ENCODE results near the gene LAGE3.

The LAGE3 gene

DNA sequence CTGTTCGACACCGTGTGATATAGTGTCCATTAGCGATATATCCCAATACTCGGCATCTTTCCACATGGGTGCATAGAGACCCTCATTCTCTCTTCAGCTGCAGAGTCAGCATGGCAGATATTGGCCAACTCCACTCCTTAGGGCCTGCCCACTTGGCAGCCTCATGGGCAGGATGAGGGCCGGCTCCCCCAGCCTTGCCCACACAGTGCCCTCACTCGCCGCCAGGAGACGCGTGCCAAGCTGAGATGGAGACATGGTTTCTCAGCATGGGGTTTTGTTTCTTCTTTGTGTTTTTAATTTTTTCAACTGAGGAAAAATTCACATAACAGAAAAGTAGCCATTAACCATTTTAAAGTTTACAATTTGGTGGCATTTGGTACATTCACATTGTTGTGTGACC is 26.3 kb downstream of the LAGE3 start:
- no peak for DNase-seq

DNA sequence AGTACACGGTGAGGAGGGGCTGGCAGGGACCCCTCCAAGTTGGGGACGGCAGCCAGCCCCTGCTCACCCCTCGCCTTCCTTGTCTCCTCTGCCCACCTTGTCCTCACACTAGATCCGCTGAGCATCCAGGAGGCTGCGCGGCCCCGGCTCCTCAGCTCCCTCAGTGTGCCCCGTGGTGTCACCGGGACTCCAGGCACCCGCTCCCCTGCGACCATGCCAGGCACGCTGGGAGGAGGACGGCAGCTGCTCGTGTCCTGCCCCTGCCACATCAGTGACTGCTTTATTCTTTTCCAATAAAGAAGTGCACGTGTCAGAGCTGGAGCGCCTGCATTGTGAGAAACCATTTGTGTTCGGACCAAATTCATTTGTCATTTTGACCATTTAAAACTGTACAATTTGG is 28.8 kb downstream of the LAGE3 start:
- no peak for DNase-seq

DNA sequence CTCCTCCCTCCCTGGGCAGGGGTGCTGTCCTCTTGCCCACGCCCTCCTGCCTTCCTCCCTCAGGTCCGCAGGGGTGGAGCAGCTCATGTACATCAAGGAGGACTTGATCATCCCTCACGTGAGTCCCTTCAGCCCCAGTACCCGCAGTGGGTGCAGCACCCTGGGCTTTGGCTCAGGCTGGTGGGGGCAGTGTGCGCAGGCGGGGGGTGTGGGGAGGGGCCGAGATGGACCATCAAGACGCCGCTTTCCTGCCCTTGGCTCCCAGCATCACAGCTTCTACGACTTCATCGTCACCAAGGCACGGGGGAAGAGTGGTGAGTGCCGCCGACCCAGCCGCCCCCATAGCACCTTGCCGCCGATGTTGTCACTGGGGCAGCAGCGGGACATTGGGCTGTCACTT is 29.5 kb downstream of the LAGE3 start:
- no peak for DNase-seq

DNA sequence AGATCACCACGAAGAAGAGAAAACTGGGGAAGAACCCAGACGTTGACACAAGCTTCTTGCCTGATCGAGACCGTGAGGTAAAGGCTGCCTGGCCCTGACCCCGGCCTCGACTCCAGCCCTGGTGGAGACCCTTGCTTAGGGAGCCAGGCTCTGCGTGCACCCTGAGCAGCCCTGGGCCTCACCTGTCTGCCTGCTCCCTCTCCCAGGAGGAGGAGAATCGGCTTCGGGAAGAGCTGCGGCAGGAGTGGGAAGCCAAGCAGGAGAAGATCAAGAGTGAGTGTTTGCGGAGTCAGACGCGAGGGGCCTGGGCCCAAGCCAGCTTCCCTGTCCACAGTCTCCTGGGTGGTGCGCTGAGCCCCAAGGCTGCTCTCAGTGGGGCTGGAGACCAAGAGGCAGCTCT is 30.6 kb downstream of the LAGE3 start:
- no peak for DNase-seq

DNA sequence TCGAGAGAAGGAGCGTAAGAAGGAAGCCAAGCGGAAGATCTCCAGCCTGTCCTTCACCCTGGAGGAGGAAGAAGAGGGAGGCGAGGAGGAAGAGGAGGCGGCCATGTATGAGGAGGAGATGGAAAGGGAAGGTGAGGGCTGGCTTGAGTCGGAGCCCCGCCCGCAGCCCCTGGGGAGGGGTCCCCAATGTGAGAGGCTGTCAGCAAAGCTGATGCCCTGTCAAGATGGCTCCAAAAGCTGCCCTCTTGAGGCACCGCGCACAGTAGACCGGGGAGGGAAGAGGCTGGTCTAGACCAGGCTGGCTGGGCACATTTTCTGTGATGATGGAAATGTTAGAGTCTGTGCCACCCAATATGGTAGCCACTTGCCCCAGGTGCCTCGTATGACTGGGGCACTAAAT is 32.7 kb downstream of the LAGE3 start:
- no peak for DNase-seq

DNA sequence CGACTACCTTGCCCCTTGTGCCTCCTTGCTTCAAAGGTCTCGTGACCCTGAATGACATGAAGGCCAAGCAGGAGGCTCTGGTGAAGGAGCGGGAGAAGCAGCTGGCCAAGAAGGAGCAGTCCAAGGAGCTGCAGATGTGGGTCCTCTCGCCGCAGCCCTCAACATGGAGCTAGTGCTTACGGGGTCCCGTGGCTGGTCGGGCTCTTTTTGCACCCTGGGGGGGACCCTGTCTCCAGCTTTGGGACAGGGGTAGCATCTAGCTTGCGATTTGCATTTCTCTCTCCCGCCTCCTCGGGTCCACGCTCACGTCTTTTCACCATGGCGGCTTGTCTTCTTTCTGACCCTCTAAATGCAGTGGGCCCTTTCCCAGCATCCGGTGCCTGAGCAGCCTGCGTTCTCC is 33.3 kb downstream of the LAGE3 start:
- DNase-seq = no peak

DNA sequence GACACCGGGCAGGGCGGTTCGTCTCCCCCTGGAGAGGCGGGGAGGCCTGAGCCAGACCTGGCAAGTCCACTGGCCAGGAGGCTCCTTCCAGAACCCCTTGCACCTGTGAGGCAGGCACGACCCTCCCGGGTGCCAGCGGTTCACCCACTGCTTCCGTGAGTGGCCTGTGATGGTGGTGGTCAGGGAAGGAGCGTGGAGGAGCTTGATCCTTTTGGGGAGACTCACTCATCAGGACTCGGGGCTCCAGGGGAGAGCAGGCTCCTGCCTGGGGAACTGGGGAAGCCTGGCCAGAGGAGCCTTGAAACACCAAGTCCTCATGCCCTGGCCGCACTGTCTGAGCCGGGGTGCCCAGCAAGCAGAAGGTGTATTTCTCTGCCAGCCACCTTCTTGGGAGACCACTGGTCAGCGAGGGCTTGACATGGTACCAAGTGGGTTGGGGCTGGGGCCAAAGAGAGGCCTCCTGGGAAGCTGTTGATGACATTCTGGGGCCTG is 34.3 kb downstream of the LAGE3 start:
- no peak for DNase-seq

DNA sequence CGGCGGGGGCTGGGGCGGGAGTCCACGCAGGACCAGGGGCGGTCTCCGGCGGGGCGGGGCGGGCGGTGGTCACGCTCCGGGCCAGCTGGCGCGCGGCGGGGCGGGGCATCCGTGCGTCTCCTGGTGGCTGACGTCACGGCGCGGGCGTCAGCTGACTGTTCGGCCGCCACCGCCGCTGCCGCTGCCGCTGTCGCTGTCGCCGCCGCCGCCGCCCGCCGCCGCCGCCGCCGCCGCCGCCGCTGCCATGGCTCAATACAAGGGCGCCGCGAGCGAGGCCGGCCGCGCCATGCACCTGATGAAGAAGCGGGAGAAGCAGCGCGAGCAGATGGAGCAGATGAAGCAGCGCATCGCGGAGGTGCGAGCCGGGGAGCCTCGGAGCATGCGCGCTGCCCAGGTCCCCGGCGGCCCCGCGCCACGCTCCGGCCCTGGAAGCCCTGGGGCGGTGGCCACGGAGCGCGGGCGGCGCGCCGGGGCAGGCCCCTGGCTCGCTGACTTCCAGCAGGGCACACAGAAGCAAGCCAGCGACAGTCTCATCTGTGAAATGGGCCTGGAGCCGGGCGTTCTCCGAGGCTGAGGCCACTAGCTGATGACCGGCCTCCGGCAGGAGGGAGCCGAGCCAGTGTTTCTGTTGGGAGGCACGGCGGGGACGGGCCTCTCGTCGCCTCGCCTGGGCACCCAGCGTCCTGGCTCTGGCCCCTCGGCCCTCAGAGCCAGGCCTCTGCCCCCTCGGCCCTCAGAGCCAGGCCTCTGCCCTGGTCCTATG is 34.9 kb downstream of the LAGE3 start, which contains the start of gene FAM50A:
Gene FAM50A, plus strand, starts transcription at position 150 of the 763 bp plus-strand sequence. Its CDS starts 95 bp downstream, at position 245.
- no peak for DNase-seq

DNA sequence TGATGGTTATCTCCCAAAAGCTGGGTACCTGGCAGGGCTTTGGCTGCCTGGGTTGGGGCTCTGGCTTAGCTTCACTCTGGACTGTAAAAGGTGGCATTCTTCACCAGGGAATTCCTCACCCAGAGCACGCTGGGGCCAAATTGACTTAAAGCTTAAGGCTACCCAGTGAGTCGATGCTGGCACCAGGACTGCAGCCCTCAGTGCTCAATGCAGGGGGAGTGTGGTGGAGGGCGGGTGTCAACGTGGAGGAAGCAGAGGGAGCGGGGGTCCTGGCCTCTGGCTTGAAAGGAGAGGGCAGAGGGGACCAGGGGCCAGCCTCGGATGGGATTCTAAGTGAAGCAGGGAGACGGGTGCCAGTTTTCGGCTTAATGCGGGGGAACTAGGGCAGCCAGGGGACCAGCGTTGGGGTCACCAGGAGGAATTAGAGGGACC is 35.6 kb downstream of the LAGE3 start:
- no peak for DNase-seq

DNA sequence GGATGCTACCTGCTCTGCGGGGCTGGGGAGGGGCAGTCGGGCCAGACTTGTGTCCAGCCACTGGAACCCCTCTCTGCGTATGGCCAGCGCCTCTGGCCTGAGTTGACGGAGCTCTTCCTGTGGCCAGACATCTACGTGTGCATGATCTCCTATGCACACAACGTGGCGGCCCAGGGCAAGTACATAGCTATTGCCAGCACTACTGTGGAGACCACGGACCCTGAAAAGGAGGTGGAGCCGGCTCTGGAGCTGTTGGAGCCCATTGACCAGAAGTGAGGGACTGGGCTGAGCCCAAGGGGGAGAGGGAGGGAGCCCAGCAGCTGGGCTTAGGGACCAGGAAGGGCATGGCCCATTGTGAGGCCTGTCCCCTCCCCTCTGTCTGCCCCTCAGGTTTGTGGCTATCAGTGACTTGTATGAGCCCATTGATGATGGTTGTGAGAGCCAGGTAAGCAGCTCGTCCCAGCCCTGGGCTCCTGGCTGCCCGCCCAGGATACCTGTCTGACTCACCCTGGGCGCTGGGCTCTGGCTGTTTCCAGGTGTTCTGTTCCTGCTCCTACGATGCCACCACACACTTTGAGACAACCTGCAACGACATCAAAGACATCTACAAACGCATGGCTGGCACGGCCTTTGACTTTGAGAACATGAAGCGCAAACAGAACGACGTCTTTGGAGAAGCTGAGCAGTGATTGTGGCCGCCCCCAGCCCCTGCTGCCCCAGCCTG is 36.9 kb downstream of the LAGE3 start:
- no peak for DNase-seq

DNA sequence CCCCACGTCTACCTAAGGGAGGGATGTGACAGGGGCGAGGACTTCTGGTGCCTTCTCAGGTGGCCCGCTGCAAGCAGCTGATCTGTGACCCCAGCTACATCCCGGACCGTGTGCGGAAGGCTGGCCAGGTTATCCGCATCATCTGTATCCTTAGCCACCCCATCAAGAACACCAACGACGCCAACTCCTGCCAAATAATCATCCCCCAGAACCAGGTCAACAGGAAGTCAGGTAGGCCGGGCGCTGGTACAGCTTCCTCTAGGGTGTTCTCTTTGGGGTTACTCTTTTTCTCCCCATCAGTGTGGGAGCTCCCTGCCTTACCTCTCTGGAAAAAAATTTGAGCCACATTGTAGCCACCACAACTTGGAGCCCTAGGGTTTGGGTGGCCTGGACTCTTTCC is 37.5 kb downstream of the LAGE3 start:
- DNase-seq = no peak

DNA sequence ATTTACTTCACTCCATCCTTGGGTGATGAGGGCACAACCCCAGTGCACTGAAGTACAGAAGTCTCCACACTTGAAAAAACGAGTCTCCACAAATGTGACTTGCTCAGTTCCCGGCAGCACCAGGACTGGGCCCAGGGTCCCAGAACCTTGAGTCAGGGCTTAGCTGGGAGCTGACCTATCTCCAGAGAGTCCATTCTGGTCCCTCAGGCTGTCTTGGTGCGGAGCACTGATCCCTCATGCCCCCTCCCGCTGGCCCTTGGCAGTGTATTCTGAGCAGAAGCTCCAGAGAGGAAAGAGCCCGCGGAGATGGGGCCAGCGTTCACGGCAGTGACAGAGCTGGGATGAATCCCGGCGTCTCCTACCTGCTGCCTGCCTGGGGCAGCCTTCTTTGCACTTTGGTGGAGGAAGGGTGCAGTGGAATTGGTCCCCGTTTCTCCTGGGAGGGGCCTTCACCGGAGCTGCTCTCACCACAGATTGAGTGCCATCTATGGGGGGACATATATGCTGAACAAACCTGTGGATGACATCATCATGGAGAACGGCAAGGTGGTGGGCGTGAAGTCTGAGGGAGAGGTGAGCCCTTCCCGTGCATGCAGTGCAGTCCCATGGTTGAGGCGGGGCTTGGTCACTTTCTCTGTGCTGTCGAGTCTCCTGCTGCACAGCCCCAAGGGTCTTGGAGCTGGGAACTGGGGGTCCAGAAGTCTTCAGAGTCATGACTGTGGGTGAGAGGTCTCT is 38.3 kb downstream of the LAGE3 start:
- no peak for DNase-seq

DNA sequence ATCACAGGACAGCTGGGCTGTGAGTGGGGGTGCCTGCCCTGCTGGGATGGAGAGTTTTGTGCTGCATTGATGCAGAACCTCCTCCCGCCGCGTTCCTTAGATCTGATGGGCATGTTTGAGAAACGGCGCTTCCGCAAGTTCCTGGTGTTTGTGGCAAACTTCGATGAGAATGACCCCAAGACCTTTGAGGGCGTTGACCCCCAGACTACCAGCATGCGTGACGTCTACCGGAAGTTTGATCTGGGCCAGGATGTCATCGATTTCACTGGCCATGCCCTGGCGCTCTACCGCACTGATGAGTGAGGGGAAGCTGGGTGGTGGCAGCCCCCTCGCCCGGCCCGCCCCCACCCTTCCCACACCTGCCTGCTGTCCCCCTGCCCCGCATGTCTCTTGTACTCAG is 39.2 kb downstream of the LAGE3 start:
- DNase-seq = no peak

DNA sequence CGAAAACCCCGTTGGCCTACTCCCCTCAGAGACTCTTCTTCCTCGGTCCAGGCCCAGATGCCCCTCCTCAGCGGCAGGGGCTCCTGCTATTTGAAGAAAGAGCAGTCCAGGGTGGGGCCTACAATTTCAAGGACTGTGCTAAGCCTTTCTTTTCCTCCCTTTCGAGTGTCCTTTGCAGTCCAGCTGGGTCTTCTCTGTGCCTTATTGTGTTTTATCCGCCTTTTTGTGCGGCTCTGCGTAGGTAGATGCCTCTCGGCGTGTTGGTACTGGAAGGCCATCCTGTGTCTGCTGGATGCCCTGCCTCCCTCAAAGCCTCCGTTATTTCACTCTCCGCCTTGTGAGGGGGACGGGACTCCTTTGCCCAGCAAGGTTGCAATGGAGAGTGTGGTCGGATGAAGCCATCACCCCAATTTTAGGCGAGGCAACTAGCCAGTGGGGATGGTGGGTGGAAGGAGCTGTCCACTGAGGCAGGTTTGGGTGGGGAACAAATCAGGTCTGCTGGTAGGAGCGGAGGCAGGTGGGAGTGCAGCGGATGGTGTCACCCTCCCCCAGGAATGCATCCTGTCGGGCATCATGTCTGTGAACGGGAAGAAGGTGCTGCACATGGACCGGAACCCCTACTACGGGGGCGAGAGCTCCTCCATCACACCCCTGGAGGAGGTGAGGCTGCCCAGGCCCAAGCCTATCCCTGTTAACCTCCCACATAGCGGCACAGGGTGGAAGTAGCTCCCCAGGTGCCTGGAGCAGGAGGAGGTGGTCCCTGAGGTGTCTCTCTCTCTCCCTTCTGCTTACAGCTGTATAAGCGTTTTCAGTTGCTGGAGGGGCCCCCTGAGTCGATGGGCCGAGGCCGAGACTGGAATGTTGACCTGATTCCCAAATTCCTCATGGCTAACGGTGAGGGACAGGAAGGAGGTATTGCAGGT is 40.8 kb downstream of the LAGE3 start:
- DNase-seq = no peak

DNA sequence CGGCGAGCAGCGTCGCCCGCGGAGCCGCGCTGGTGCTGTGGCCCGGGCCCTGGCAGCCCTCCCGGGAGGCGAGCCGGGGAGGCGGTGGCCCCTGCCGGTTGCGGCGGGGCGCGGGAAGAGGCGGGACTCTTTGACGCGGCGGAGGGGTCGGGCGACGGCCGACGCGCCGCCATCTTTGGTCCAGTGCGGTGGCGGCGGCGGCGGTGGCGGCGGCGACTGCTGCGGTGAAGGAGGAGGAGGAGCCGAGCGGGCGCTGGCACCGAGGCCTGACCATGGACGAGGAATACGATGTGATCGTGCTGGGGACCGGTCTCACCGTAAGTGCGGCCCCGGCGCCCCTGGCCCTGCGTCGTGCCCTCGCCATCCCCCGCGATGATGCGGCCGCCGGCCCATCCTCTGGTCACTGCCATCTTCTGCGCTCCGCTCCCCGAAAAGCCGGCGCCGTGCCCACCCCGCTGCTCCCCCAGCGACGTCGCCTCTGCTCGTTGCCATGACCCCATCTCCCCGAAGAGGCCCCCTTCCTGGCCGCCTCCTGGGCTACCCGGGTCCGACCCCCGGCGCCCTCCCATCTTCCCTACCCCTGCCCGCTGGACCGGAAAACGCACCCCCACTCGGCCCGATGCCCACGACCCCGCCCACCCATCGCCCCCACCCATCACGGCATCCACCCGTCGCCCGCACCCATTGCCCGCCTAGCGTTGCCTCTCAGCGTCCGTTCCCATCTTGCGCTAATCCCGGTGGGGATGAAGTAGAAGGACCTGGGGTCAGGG is 41.9 kb downstream of the LAGE3 start, which contains the start of gene GDI1:
Gene GDI1, plus strand, starts transcription at position 172 of the 770 bp plus-strand sequence. Its CDS starts 101 bp downstream, at position 273.
- DNase-seq = no peak

DNA sequence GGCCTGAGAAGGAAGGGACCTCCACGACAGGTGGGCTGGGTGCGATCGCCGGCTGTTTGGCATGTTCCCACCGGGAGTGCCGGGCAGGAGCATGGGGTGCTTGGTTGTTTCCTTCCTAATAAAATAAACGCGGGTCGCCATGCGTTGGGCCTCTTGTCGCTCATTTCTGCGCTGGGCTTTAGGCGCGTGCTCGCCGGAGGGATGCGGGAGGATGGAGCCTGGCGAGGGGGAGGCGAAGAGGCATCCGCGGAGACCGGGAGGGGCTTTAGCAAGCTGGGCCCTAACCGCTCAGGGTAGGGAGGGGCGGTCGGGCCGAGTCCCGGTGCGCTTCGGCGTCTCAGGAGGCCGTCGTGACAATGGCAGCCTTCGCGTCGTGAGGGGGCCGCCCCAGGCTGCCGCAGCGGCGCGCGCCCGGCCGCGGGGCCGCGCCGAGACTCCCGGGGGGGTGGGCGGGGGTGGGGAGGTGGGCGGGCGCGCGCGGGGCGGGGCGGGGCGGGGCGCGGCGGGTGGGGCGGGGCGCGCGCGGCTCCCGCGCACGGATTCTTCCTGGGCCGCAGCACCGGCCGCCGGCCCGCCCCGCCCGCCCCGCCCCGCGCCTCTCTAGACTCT is 42.6 kb downstream of the LAGE3 start:
- no peak for DNase-seq

DNA sequence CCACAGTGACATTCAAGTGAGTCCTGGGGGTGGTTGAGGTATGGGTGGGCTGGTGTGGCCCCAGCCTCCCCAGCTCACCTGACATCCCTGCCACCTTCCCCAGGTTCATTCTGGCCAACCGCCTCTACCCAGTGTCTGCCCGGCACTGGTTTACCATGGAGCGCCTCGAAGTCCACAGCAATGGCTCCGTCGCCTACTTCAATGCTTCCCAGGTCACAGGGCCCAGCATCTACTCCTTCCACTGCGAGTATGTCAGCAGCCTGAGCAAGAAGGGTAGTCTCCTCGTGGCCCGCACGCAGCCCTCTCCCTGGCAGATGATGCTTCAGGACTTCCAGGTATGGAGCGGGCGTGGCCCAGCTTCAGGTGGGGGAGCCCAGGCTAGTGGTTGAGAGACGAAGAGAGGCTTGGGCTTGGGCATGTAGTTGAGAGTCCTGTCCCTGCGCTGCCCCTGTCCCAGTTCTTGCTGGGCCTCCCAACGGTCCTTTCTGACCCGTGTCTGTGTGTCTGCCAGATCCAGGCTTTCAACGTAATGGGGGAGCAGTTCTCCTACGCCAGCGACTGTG is 43.8 kb downstream of the LAGE3 start:
- no peak for DNase-seq

DNA sequence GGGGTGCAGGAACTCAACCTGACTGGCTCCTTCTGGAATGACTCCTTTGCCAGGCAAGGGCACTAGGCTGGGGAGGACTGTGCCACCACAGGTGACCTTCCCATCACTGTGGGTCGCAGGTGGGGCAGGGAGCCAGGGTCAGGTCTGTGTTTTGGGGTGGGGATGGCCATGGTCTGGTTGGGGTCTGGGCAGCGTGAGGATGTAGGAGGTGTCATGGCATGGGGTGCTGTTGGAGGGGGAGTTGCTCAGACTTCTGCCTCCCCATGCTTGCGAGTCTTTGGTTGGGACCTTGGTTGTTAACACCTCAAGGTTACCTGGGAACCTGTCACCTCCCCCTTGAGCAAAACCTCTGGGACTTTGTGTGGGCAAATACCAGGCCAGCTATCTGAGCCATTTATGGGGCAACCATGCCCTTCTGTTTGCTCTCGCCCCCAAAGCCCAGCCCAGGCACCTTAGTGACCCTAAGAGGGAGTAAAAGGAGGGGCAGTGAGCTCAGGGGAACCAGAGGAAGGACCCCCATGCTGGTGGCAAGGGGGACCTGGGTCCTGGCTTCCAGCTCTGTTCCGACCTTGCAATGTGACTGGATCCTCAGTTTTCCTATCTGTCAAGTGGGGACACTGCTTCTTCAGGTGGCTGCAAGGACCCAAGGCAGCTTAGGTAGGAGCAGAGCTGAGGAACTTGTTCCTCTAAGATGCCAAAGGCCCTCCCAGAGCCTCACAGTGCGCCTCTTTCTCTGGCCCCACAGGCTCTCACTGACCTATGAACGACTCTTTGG is 44.5 kb downstream of the LAGE3 start:
- DNase-seq = no peak

DNA sequence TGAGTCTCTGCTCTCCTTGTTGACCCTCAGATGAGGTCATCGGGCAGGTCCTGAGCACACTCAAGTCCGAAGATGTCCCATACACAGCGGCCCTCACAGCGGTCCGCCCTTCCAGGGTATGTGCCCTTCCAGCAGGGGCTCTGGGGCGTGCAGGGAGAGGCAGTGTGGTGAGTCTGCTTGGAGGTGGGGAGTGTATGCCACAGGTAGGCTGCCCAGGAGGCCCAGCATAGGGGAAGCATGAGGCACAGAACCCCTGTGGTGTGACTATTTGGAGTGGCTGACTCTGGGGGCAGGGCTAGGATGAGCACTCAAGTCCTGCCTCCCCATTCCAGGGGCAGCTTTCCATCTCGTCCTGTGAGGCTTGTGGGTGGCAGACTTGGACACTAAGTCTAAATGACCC is 45.5 kb downstream of the LAGE3 start:
- no peak for DNase-seq

DNA sequence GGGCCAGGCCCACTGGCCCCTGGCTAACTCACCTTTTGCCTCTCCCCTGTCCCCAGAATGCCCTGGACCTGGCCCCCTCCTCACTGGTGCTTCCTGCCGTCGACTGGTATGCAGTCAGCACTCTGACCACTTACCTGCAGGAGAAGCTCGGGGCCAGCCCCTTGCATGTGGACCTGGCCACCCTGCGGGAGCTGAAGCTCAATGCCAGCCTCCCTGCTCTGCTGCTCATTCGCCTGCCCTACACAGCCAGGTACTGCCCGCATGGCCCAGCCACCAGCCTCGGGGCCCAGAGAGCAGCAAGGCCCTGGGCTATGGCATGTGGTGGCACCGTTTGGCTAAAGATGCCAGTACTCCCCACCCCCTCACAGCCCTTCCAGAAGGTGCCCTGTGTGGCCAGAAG is 46.9 kb downstream of the LAGE3 start:
- DNase-seq = no peak

Measured in NCI-H2081 treated with DMSO at 0.1 percent for 48 hours (cell line).